Activated T-cell treated with anti-CD3 and anti-CD28 coated beads for 24 hours (primary cell): ENCODE measurements around the gene SYNE3.

Experiments used
- DNase-seq: peaks from one replicate; pipeline ENCODE4 v3.0.0-alpha.2; 2020; ENCODE audit warnings: low read depth

The SYNE3 gene

GRCh38 chr14:95489214-95490137 lies 27.0 kb downstream of the SYNE3 start:
- DNase-seq: no peak

GRCh38 chr14:95488376-95489213 lies 27.9 kb downstream of the SYNE3 start:
- no peak for DNase-seq

- no peak for DNase-seq
These were observed 28.8 kb downstream of the SYNE3 start for GRCh38 chr14:95487669-95488084.

- DNase-seq: no peak
These were observed 29.4 kb downstream of the SYNE3 start for GRCh38 chr14:95486875-95487668.

- no peak for DNase-seq
These were observed 31.1 kb downstream of the SYNE3 start for GRCh38 chr14:95485222-95485819.

GRCh38 chr14:95484296-95484695 lies 32.2 kb downstream of the SYNE3 start:
- DNase-seq: no peak

- DNase-seq: no peak
These were observed 32.9 kb downstream of the SYNE3 start for GRCh38 chr14:95483309-95484165.

GRCh38 chr14:95482627-95483308 lies 33.7 kb downstream of the SYNE3 start:
- no peak for DNase-seq

- no peak for DNase-seq
These were observed 34.9 kb downstream of the SYNE3 start for GRCh38 chr14:95481391-95482022.

GRCh38 chr14:95480887-95481226 lies 35.6 kb downstream of the SYNE3 start:
- no peak for DNase-seq

- DNase-seq: peak; percentile 25
These were observed 36.2 kb downstream of the SYNE3 start for GRCh38 chr14:95480109-95480886.

GRCh38 chr14:95479494-95479893 lies 37.0 kb downstream of the SYNE3 start:
- no peak for DNase-seq

- no peak for DNase-seq
These were observed 37.6 kb downstream of the SYNE3 start for GRCh38 chr14:95478818-95479217.

- no peak for DNase-seq
These were observed 38.1 kb downstream of the SYNE3 start for GRCh38 chr14:95478309-95478708.

- DNase-seq: no peak
These were observed 38.8 kb downstream of the SYNE3 start for GRCh38 chr14:95477411-95478269.

- DNase-seq: no peak
These were observed 39.7 kb downstream of the SYNE3 start for GRCh38 chr14:95476747-95477146.

- no peak for DNase-seq
These were observed 40.8 kb downstream of the SYNE3 start for GRCh38 chr14:95475540-95476240.
